Osteoblast (primary cell): Measurements from ENCODE around the gene CD226. TPM values are rescaled to one million over a fixed set of nuclear protein-coding genes. Genes with fewer than 3 reads are reported as not detected.
A peak's percentile ranks its signal among the peaks of the same experiment; 100 is the strongest.

Source experiments
- DNase-seq: peaks from one replicate; pipeline ENCODE4 v3.0.0; 2011; ENCODE audit warnings: low spot score, mixed read lengths; ENCODE audit not compliant: insufficient read length; ENCODE audit errors: missing footprints
- H2AFZ ChIP-seq: 2 replicates; pipeline ENCODE4 v1.6.0; 2011; ENCODE audit warnings: mild to moderate bottlenecking, low read length
- H3K27ac ChIP-seq: 2 replicates; pipeline ENCODE4 v1.5.1; 2011; ENCODE audit warnings: mild to moderate bottlenecking, low read depth, low read length, moderate library complexity
- H3K27me3 ChIP-seq: 2 replicates; pipeline ENCODE4 v1.6.0; 2012; ENCODE audit warnings: mild to moderate bottlenecking, control low read depth, inconsistent platforms, low read length, moderate library complexity; ENCODE audit not compliant: insufficient read depth
- H3K36me3 ChIP-seq: 2 replicates; pipeline ENCODE4 v1.5.1; 2011; ENCODE audit warnings: mild to moderate bottlenecking, low read length, control low read depth, moderate library complexity; ENCODE audit not compliant: insufficient read depth
- H3K4me1 ChIP-seq: 2 replicates; pipeline ENCODE4 v1.5.1; 2011; ENCODE audit warnings: mild to moderate bottlenecking, low read length, control low read depth, moderate library complexity; ENCODE audit not compliant: insufficient read depth
- H3K4me2 ChIP-seq: 2 replicates; pipeline ENCODE4 v1.6.0; 2011; ENCODE audit warnings: mild to moderate bottlenecking, low read length; ENCODE audit not compliant: insufficient read depth
- H3K4me3 ChIP-seq: fragments of 200-600 bp; sonication (generic); 3 replicates; pipeline ENCODE4 v1.5.1; 2012; ENCODE audit warnings: mild to moderate bottlenecking, low read length, inconsistent platforms; ENCODE audit not compliant: insufficient read depth
- H3K79me2 ChIP-seq: 2 replicates; pipeline ENCODE4 v1.6.0; 2012; ENCODE audit warnings: mild to moderate bottlenecking, low read length, control low read depth, inconsistent platforms; ENCODE audit not compliant: insufficient read depth
- H3K9me3 ChIP-seq: 2 replicates; pipeline ENCODE4 v1.5.1; 2011; ENCODE audit warnings: low read depth, low read length, control low read depth
- H4K20me1 ChIP-seq: 2 replicates; pipeline ENCODE4 v1.6.0; 2012; ENCODE audit warnings: mild to moderate bottlenecking, low read length, control low read depth; ENCODE audit not compliant: insufficient read depth
- CTCF ChIP-seq: IDR thresholded peaks from 2 replicates; pipeline ENCODE4 v1.5.1; 2011; ENCODE audit warnings: mild to moderate bottlenecking, low read depth, low read length, moderate library complexity; ENCODE audit errors: extremely low read depth
- total RNA-seq: library from RNA; depleted of rRNA; stranded (reverse); fragments of >200 nt; gene quantifications from 2 replicates; pipeline ENCODE4 v1.2.3, GENCODE V29; 2012

CD226 gene
- total RNA-seq, 1 donor = 0.36 TPM

- H3K79me2 ChIP-seq = no peaks in the 10 kb centered on the region
- no peak overlapping the region for H3K4me3 ChIP-seq
- no peaks in the 10 kb centered on the region for H3K27me3 ChIP-seq
- no peaks in the 10 kb centered on the region for H4K20me1 ChIP-seq
- DNase-seq = no peak
- no peak for TF ChIP-seq CTCF
- no peak overlapping the region for H3K27ac ChIP-seq
- no peaks in the 10 kb centered on the region for H3K36me3 ChIP-seq
- no peaks in the 10 kb centered on the region for H3K4me1 ChIP-seq
- no peaks in the 10 kb centered on the region for H3K9me3 ChIP-seq
- H3K4me2 ChIP-seq = no peak overlapping the region
- H2AFZ ChIP-seq = peak overlapping the region; percentile 6
Observed at GRCh38 chr18:69874058-69874457, 73.6 kb downstream of the CD226 start.

GRCh38 chr18:69872661-69873060, 75.0 kb downstream of the CD226 start:
- no peak overlapping the region for H3K4me3 ChIP-seq
- no peaks in the 10 kb centered on the region for H3K79me2 ChIP-seq
- no peaks in the 10 kb centered on the region for H3K27me3 ChIP-seq
- H3K4me1 ChIP-seq = no peaks in the 10 kb centered on the region
- no peaks in the 10 kb centered on the region for H3K36me3 ChIP-seq
- no peak overlapping the region for H3K27ac ChIP-seq
- H4K20me1 ChIP-seq = no peaks in the 10 kb centered on the region
- H3K4me2 ChIP-seq = no peak overlapping the region
- no peak overlapping the region for H2AFZ ChIP-seq
- no peaks in the 10 kb centered on the region for H3K9me3 ChIP-seq
- no peak for TF ChIP-seq CTCF
- no peak for DNase-seq

GRCh38 chr18:69871363-69871762, 76.3 kb downstream of the CD226 start:
- no peak overlapping the region for H3K27ac ChIP-seq
- H2AFZ ChIP-seq = no peak overlapping the region
- no peaks in the 10 kb centered on the region for H3K4me1 ChIP-seq
- H3K27me3 ChIP-seq = no peaks in the 10 kb centered on the region
- no peaks in the 10 kb centered on the region for H3K9me3 ChIP-seq
- H4K20me1 ChIP-seq = no peaks in the 10 kb centered on the region
- no peak overlapping the region for H3K4me2 ChIP-seq
- H3K4me3 ChIP-seq = no peak overlapping the region
- no peak for DNase-seq
- no peaks in the 10 kb centered on the region for H3K79me2 ChIP-seq
- no peaks in the 10 kb centered on the region for H3K36me3 ChIP-seq
- TF ChIP-seq CTCF = no peak

GRCh38 chr18:69870736-69871135, 76.9 kb downstream of the CD226 start:
- no peaks in the 10 kb centered on the region for H3K27me3 ChIP-seq
- no peak overlapping the region for H3K4me2 ChIP-seq
- no peak overlapping the region for H2AFZ ChIP-seq
- H3K4me1 ChIP-seq = no peaks in the 10 kb centered on the region
- no peaks in the 10 kb centered on the region for H4K20me1 ChIP-seq
- no peak for TF ChIP-seq CTCF
- no peaks in the 10 kb centered on the region for H3K79me2 ChIP-seq
- DNase-seq = no peak
- H3K27ac ChIP-seq = no peak overlapping the region
- H3K4me3 ChIP-seq = no peak overlapping the region
- H3K9me3 ChIP-seq = no peaks in the 10 kb centered on the region
- no peaks in the 10 kb centered on the region for H3K36me3 ChIP-seq
